Measurements from ENCODE around the gene HIPK2.
"Not testable (repeated sequence)": the region's sequence is repeated elsewhere in the genome, so short reads cannot be mapped to it uniquely, and the experiment has no call there.

The HIPK2 gene

DNA sequence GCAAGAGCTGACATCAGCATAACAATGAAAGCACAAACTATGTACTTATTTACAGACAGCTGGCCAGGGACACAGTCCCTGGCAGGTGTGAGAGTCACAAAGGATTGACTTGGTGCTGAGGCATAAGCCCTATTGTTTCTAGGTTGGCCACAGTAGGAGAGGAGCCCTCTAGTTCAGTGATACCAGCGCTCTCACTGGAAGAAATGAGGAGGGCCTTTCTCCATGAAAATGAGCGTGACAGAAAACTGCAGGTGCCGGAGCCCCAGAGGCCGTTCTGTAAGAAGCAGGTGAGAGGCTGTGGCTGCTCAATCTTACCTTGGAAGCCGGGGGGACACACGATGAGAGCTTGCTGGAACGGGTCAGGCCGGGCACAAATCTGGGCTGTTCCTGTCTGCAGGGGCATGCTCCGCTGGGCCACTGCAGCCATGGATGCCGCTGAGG, 163.8 kb downstream of the HIPK2 start:
- TF ChIP-seq, protein P1, sequence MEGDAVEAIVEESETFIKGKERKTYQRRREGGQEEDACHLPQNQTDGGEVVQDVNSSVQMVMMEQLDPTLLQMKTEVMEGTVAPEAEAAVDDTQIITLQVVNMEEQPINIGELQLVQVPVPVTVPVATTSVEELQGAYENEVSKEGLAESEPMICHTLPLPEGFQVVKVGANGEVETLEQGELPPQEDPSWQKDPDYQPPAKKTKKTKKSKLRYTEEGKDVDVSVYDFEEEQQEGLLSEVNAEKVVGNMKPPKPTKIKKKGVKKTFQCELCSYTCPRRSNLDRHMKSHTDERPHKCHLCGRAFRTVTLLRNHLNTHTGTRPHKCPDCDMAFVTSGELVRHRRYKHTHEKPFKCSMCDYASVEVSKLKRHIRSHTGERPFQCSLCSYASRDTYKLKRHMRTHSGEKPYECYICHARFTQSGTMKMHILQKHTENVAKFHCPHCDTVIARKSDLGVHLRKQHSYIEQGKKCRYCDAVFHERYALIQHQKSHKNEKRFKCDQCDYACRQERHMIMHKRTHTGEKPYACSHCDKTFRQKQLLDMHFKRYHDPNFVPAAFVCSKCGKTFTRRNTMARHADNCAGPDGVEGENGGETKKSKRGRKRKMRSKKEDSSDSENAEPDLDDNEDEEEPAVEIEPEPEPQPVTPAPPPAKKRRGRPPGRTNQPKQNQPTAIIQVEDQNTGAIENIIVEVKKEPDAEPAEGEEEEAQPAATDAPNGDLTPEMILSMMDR (conservative IDR thresholded peaks at IDR 0.05): no peak
- no peak overlapping the region for H3K27ac ChIP-seq

DNA sequence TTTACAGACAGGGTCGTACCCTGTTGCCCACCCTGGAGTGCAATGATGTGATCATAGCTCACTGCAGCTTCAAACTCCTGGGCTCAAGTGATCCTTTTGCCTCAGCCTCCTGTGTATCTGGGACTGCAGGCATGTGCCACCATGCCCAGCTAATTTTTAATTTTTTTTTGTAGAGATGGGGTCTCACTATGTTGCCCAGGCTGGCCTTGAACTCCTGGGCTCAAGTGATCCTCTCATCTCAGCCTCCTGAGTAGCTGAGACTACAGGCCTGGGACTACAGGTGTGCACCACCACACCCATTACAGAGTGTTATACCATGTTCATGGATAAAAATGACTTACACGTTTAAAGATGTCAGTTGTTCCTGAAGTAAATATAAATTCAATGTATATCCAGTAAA, 166.2 kb downstream of the HIPK2 start:
- not testable (repeated sequence) for H3K27ac ChIP-seq

DNA sequence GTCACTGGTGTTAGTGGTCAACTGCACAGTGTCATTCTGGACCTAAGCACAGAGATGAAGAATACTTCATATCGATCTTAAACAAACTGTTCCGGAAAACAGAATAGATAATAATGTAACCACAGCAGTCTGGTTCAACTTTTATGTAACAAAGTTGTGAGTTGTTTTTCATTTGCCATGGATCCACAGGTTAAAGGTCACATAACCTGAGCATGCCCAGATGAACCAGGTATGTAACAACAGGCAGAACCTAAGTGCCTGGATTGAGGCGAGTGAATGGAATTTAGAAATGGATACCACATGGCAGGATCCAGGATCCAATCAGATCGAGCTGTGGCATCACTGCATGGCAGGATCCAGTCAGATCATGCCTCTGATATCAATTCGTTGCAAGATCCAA, 167.2 kb downstream of the HIPK2 start:
- H3K27ac ChIP-seq: no peak overlapping the region
- TF ChIP-seq, protein P1 (conservative IDR thresholded peaks at IDR 0.05): no peak

DNA sequence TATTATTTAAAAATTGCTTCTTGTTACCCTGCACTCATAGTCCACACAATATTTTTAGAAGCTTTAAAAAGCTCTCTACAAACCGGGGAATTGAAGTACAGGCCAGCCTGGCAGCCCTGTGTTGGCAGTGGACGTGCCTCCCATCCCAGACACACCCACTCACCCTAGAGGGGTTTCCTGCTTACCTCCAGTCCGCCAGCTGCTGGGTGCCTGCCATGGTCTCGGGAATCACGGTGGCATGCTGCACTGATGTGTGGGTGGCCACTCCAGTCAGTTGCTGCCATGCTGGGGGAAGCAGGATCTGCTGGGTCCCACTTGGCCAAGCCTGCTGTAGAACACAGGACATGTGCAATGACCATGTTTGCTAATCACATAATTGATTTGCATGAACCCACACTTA, 173.9 kb downstream of the HIPK2 start:
- TF ChIP-seq, protein P1 (conservative IDR thresholded peaks at IDR 0.05): no peak
- peak overlapping the region; percentile 22; the same call in 1 of the 2 replicates for H3K27ac ChIP-seq

DNA sequence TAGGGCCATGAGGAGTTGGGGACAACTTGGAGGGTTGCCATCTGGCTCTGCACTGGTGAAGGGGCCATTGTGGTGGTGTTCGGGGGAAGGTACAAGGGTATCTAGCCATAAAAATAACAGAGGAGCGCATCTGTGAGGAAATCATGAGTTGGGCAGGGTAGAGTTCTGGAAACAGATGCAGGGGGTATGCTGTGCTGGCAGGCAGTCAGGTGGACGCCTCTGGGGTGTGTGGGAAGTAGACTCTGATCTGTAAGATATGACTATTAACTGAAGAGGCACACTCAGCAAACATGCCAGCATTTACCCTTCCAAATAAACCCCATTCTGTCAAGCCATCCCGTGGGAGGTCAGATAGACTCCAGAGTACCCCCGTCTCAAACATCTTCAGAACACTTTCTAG, 174.5 kb downstream of the HIPK2 start:
- TF ChIP-seq, protein P1 (conservative IDR thresholded peaks at IDR 0.05): no peak
- peak overlapping the region; percentile 22 for H3K27ac ChIP-seq

DNA sequence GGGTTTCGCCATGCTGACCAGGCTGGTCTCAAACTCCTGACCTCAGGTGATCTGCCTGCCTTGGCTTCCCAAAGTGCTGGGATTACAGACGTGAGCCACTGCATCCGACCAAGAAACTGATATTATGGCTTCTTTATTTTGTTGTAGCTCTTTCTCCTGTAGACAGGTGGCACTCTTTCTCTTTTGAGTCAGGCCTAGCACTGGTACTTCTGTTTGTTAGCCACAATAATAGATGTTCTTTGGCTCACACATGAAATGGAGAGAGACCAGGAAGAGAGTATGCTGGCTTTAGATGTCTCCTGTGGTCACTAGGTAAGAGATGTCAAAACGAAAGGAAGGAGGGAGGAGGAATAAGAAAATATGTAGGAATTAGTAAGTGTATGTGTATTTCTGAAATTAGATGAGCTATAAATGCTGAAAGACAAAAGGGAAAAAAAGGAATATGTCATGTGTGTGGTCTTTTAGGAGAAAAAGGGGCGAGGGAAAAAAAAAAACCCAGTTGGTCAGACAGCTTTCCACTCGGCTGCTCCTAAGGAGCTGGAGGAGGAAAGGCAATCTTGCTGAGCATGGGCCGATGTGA, 175.6 kb downstream of the HIPK2 start:
- peak overlapping the region; percentile 22 for H3K27ac ChIP-seq

DNA sequence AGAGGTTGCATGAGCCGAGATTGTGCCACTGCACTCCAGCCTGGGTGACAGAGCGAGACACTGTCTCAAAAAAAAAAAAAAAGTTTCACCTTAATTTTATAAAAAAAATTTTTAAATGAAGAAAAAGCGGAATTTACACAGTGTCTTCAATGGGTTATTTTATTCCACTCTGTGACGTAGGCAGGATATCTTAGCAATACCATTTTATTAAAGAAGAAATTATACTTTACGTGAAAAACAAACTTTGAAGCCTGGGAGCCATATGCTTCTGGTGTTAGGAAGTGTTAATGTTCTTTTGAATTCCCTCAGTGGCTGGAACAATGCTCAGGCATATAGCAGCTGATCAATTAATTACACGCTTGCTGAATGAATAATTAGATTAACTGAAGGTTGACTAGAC, 176.6 kb downstream of the HIPK2 start:
- TF ChIP-seq, protein P1 (conservative IDR thresholded peaks at IDR 0.05): no peak
- peak overlapping the region; percentile 56 for H3K27ac ChIP-seq

More for the DNA sequence above, 175.6 kb downstream of the HIPK2 start:
- TF ChIP-seq, protein P1 (conservative IDR thresholded peaks at IDR 0.05): peak; percentile 80

DNA sequence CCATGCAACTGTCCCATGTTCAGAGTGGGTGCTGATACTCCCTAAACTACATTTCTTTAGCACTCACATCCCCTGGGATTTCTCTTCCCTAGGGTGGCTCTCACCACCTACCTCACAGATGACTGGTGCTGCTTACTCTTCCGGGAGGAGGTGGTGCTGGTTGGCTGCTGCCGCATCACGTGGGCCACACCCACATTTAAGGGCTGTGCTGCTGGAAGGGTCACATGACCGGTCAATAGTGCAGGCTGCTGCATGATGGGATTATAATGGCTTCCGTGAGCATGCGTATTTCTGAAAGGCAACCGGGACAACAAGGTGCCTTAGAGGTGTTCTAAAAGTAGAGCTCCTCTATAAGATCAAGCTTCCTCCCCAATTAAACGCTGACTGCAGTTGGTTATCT, 177.5 kb downstream of the HIPK2 start:
- H3K27ac ChIP-seq: peak overlapping the region; percentile 56
- TF ChIP-seq, protein P1 (conservative IDR thresholded peaks at IDR 0.05): no peak
